ENCODE data around the gene TTLL11. TPM values are rescaled to one million over a fixed set of nuclear protein-coding genes. Genes with fewer than 3 reads are reported as not detected.
"Not testable (repeated sequence)": the region's sequence is repeated elsewhere in the genome, so short reads cannot be mapped to it uniquely, and the experiment has no call there.

Gene TTLL11
- total RNA-seq, 4 donors from 2014 or later, result 3.0 to 9.9 (median 7.4) TPM

GRCh38 chr9:122076773-122077172, 16.3 kb downstream of the TTLL11 start:
- peak overlapping the region in 1 of 4 donors; percentile 68 for H3K27ac ChIP-seq
- DNase-seq, result no peak
- no peaks in the 10 kb centered on the region for H3K4me1 ChIP-seq
- no peaks in the 10 kb centered on the region for H3K9me3 ChIP-seq
- no peaks in the 10 kb centered on the region for H3K36me3 ChIP-seq
- H3K27me3 ChIP-seq, result no peaks in the 10 kb centered on the region
- no peak for TF ChIP-seq POLR2A (IDR thresholded peaks at IDR 0.05)
- TF ChIP-seq CTCF (IDR thresholded peaks at IDR 0.05), result no peak
- no peak overlapping the region for H3K4me3 ChIP-seq

DNA sequence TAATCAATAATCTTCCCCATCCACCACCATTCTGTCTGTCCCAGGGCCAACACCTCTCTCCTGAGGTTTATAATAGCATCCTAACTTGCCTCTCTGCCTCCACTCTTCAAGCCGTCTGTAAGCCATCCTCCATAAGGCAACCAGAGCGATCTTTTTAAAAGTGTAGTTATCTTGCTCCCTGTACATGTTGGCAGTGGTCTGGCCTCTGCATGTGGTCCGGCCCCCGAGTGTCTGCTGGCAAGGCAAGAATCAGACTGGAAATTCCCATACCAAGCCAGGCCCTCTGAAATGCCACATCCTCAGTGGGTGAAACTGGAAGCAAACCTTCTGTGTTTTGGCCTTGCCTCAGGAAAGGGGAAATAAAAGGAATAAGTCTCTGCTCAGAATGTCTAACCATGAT, 17.0 kb downstream of the TTLL11 start:
- no peak for TF ChIP-seq POLR2A (IDR thresholded peaks at IDR 0.05)
- no peak for TF ChIP-seq CTCF (IDR thresholded peaks at IDR 0.05)
- H3K27ac ChIP-seq, result peak overlapping the region in 1 of 4 donors; percentile 68
- no peak for DNase-seq
- H3K36me3 ChIP-seq, result peaks cover 0 to 5% (median 0%) of the 10 kb centered on the region in 3 donors
- no peaks in the 10 kb centered on the region for H3K27me3 ChIP-seq
- H3K4me1 ChIP-seq, result no peaks in the 10 kb centered on the region
- H3K9me3 ChIP-seq, result no peaks in the 10 kb centered on the region
- no peak overlapping the region for H3K4me3 ChIP-seq

GRCh38 chr9:122075135-122076030, 17.7 kb downstream of the TTLL11 start:
- H3K4me1 ChIP-seq, result no peaks in the 10 kb centered on the region
- no peak for DNase-seq
- no peaks in the 10 kb centered on the region for H3K27me3 ChIP-seq
- H3K27ac ChIP-seq, result peak overlapping the region in 1 of 4 donors; percentile 68
- H3K9me3 ChIP-seq, result no peaks in the 10 kb centered on the region
- no peak overlapping the region for H3K4me3 ChIP-seq
- H3K36me3 ChIP-seq, result peaks cover 0 to 5% (median 0%) of the 10 kb centered on the region in 3 donors
- TF ChIP-seq CTCF (IDR thresholded peaks at IDR 0.05) (no peak), POLR2A (IDR thresholded peaks at IDR 0.05) (no peak)

DNA sequence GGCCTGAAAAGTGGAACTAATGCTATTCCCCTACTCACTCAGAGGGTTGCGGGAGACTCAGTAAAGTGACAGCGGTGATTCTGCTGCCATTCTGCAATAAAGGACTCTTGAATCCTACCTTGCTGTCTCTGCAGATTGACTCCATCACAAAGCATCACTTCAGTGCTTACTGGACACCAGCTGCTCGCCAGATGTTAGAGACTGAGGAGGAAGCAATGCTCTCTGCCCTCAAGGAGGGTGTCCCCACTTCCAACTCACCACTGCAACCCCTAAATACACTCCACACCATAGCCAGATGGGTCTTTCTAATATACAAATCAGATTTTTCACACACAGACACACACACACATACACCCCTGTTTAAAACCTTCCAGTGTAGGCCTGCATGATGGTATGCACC, 21.4 kb downstream of the TTLL11 start:
- no peak overlapping the region for H3K4me3 ChIP-seq
- no peak for TF ChIP-seq CTCF (IDR thresholded peaks at IDR 0.05)
- TF ChIP-seq POLR2A (IDR thresholded peaks at IDR 0.05), result no peak
- H3K27ac ChIP-seq, result no peak overlapping the region
- H3K4me1 ChIP-seq, result no peaks in the 10 kb centered on the region
- DNase-seq, result no peak
- H3K27me3 ChIP-seq, result no peaks in the 10 kb centered on the region
- peaks cover 0 to 5% (median 0%) of the 10 kb centered on the region in 3 donors for H3K36me3 ChIP-seq
- no peaks in the 10 kb centered on the region for H3K9me3 ChIP-seq

- peaks cover 0 to 4% (median 0%) of the 10 kb centered on the region in 4 donors for H3K4me1 ChIP-seq
- H3K27me3 ChIP-seq, result no peaks in the 10 kb centered on the region
- H3K27ac ChIP-seq, result no peak overlapping the region
- no peaks in the 10 kb centered on the region for H3K9me3 ChIP-seq
- no peak for TF ChIP-seq POLR2A (IDR thresholded peaks at IDR 0.05)
- no peak for TF ChIP-seq CTCF (IDR thresholded peaks at IDR 0.05)
- DNase-seq, result no peak
- peaks cover 0 to 5% (median 0%) of the 10 kb centered on the region in 3 donors for H3K36me3 ChIP-seq
- H3K4me3 ChIP-seq, result no peak overlapping the region
Measured at GRCh38 chr9:122070728-122071515, 22.2 kb downstream of the TTLL11 start.

GRCh38 chr9:122066680-122067079, 26.4 kb downstream of the TTLL11 start:
- H3K27me3 ChIP-seq, H3K36me3 ChIP-seq, H3K4me3 ChIP-seq, DNase-seq, H3K9me3 ChIP-seq, H3K4me1 ChIP-seq, H3K27ac ChIP-seq: not testable (repeated sequence)

All from Peyer's patch (tissue), 4 donors.